Esophagus squamous epithelium (tissue), 4 donors: ENCODE results near the gene GATB.

Experiments used
- CTCF ChIP-seq, 6 experiments: fragments of 450-650 bp in 4 of 6; fragments of 200-600 bp in 2 of 6; sonication (generic) in 2 of 6; IDR thresholded peaks; one replicate each; pipeline ENCODE4 v1.5.1; 2016 to 2019; ENCODE audit warnings: antibody characterized with exemption in 6 of 6, mild to moderate bottlenecking in 4 of 6, moderate library complexity in 4 of 6
- POLR2A ChIP-seq, 4 donors: fragments of 450-650 bp; IDR thresholded peaks; one replicate each; pipeline ENCODE4 v1.6.1; 2017; ENCODE audit warnings: antibody characterized with exemption in 4 of 4, mild to moderate bottlenecking in 4 of 4, moderate library complexity in 3 of 4

- TF ChIP-seq POLR2A (IDR thresholded peaks at IDR 0.05) (no peak), CTCF (IDR thresholded peaks at IDR 0.05) (no peak)
Observed at GRCh38 chr4:151700566-151701316, 60.1 kb downstream of the GATB start.
